NCI-H82 (cell line): Measurements from ENCODE around the gene KCNC2.
"Not testable (repeated sequence)": the region's sequence is repeated elsewhere in the genome, so short reads cannot be mapped to it uniquely, and the experiment has no call there.

Source experiments
- DNase-seq: peaks from one replicate; lab custom pipeline; 2025; lab: John Stamatoyannopoulos, UW

KCNC2 gene

DNA sequence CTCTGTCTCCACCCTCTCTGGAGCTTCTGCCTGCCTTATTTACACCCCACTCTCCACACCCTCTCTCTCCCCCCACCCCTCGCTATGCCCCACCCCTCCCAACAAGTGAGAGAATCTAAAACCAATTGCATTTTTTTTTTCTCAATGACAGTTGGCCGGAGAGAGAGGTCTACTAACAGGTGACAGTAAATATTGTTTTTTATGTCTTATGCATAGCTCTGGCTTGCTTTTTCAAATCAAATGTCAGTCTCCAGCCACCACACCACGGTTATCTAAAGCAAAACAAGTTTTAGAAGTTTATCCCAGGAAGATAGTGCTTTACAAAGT lies at the start of gene KCNC2:
TSS of gene KCNC2 (minus strand) at position 28 of the 327 bp plus-strand sequence.
- DNase-seq = no peak

DNA sequence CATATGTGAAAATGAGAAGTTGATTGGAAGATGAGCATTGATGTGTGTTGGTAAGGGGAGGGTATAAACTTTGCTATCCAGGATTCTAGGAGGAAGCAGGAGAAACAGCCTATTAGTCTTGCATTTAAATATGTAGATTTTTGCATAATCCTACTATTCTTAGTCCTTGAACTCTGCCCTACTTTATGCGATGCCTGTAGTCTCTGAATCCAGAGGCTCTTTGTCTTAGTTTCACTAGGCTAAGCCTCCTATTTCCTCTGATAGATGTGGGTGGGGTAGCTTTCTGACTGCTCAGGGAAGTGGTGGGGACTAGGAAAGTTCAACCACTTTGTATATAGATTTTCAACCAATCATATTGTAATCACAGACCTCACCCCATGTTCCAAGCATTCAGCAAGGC lies 49.5 kb upstream of the KCNC2 start:
- DNase-seq = no peak

DNA sequence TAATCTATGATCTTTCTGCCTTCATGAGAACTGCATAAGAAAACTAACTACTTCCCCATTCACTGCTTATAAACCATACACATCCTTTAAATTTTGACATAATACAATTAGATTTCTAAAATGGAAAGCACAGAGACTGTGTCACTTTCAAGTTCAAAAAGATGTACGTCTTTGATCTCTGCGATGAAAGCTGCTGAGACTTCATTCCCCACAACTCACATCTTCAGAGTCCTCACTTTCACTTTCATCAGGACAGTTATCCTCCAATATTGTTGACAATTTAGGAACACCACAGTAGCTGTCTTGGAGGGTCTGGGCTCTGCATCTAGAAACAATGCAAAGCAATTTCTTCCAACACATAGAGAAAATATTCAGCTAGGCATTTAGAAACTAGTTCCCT lies 47.9 kb upstream of the KCNC2 start:
- no peak for DNase-seq

DNA sequence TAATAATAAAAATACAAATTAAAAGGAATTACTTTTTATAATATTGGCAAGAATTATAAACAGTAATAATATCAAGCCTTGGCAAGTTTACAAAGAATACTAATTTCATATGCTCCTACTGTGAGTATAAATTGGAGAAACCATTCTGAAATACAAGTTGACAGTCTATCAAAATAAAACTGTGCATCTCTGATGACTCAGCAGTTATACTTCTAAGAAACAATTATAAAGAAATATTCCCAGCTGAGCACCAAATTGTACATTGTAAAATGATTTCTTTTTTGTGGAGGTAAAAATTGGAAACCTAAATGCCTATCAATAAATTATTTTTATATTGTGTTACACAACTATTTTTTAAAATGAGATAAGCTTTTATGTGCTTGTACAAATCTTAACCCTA lies 35.5 kb upstream of the KCNC2 start:
- no peak for DNase-seq

DNA sequence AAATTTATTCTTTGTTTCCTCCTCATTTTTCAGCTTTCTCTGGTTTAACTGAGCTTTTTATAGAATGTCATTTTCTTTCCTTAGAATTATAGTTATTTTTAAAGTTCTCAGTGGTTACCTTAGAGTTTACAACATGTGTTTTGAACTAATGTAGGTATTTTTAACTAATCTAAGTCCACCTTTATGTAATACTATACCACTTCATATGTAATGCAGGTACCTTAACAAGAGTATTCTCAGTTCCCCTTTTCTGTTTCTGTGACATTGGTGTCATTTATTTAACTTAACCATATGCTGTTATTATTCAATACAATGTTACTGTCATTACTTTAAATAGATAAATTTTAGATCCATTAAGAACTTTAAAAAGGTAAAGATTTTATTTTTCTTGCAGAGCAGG lies 30.3 kb upstream of the KCNC2 start:
- DNase-seq = no peak

DNA sequence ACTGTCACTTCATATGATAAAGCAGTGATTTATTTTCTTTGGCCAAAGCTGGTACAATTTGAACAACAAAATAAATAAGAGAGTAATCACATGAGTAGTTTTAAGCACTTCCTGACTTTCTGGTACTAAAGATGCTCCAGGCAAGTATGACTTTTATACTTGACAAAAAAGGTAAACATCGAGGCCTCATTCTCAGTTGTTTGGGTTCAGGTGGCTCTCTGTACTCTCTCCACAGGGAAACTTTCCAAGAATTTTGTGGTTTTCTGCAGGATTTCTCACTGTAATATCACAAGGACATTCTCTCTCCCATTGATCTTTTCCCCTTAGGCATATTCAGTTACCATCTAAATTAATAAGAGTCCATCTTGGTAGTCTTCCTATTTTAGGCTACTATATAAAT lies 26.6 kb upstream of the KCNC2 start:
- no peak for DNase-seq

DNA sequence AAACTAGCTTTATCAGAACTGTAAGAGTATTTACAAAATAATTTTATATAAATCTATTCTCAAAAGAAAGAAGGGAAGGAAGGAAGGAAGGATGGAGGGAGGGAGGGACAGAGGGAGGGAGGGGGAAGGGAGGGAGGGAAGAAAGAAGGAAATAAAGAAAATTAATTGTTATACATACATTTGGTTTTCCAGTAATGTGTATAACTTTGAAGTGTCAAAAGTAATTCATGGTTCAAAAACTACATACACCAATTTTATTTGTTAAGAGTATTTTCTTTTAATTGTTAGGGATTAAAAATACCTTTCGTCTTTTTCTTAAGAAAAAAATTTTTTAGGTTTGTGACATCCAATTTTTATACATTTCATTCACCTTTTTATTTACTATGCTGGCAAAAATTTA lies 17.5 kb upstream of the KCNC2 start:
- DNase-seq = no peak

DNA sequence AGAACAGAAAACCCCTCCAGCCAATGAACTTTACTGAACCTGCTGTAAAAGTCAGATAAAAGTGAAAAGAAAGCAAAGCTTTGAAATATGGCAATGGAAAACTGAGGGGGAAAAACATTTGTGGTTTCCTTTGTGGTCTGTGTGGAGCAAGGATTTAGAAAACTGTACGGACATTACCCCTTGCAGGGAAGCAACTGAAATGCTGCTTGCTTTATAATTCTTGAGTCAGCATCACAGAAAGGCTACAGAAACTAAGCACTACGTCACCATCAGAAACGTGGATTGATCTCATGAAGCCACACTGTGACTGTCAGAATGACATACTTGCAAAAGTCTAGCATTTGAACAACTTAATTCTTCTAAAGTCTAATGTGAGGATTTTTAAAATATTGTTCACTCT lies 2.4 kb upstream of the KCNC2 start:
- no peak for DNase-seq

DNA sequence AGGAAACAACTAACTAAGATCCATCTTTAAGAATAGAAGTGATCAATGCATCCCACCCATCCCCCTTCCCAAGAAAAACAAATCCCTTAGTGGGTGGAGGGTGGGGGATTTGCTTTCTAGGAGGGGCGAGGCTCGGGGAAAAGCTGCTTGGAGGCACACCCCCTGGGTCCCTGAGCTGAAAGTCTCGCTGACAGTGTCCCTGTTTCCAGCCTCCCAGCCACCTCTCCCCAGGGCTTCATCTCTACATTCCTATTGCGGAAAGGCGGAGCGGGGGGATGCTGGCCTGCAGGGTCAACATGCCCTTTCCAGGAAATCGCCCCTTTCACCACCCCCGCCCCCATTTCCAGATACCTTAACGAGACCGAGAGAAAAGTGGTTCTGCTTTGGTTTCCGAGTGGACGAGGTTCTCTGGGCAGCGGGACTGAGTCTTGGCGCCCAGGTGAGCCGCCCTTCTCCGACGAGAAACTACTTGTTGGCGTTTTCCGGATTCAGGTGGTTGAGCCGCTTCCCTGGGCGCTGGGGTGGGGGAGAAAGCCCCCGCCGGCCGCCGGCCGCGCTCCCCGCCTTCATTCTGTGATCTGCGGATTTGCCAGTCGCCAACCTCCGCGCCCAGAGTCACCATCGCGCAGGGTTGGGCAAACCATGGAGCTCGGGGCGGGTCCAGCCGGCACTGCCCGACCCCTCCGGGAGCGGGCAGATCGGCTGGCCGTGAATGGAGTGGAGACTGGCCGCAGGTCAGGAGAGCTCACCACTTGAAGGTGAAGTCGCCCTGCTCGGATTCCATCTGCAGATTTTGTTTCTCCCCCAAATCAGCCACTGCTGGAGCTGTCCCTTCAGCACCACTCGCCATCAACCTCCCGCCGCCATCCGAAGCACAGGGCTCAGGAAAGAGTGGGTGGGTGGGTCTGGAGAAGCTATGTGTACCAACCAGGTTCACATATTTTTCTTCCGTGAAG lies 505 bp downstream of the KCNC2 start:
- peak; percentile 72 for DNase-seq

DNA sequence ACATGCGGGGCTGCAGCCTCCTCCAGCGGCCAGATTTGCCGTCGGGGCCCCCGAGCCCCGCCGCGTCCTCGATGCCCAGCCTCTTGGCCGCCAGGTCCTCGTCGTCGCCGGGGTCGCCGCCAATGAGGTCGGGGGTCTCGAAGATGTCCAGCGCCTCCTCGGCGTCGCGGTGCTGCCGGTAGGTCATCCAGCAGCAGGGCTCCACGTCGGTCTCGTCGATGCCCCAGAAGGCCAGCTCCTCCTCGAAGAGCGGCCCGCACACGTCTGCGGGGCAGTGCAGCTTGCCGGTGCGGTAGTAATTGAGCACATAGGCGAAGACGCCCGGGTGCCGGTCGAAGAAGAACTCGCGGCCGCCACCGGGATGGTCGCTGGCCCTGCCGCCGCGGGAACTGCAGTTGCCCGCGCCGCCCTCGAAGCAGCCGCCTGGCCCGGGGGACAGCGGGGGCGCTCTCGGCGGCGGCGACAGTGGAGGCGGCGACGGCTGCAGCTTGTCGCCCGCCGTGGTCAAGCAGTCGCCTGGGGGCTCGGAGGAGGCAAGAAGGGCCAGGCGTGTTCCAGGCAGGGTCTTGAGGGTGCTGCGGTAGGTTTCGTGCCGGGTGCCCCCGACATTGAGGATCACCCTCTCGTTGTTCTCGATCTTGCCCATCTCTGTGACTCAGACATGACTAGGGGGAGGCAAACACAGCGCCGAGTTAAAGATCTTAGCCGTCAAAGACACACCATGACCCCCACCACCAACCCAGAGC lies 2.1 kb downstream of the KCNC2 start:
- DNase-seq = peak; percentile 13

DNA sequence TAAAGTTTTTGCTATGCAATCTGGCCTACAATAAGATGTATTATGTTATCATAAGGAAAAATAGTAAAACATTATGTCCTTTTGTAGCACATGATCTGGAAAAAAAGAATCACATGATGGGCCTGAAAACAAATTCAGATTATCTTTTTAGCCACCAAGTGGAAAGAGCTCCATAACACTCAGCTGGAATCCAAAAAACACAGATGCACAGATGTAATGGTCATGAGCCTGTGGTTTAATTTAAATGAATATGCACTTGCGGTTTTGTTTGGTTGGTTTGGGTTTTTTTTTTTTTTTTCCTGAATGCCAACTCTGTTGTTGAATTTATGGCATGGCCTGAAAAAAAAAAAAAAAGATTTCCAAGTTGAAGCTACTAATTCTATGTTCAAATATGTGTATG lies 4.1 kb downstream of the KCNC2 start:
- DNase-seq = no peak

DNA sequence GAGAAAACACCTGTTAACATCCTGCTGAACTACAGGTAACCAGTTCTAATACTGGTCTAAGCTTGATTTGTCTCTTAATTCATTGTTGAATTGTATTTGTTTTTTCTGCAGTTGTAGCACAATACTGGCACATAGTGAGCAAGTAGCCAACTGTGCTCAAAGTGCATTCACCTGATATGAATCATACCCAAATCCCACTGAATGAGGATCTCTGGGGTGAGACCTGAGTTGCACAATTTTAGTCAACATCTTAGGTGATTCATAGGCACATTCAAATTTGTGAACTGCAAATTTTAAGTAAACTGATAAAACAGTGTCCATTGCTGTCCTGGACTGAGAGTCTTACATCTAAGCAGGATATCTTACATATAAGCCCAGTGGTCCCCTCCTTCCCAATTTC lies 12.8 kb downstream of the KCNC2 start:
- DNase-seq = no peak

DNA sequence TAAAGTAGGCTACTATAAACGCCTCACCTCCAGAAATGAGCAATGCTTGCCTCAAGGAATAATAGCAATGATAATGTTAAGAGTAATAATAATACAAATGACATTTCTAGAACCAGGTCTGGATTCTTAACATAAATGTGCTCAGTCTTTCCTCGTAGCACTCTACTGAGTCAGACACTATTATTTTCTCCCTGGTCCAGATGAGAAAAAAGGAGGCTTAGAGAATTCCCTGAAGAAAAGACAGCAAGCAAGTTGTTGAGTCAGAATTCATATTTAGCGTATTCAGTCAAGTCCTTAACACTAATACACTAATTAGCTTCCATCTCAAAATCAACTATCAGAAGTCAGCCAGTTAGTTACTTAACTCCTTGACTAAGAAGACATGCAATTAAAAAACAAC lies 13.2 kb downstream of the KCNC2 start:
- DNase-seq = no peak

DNA sequence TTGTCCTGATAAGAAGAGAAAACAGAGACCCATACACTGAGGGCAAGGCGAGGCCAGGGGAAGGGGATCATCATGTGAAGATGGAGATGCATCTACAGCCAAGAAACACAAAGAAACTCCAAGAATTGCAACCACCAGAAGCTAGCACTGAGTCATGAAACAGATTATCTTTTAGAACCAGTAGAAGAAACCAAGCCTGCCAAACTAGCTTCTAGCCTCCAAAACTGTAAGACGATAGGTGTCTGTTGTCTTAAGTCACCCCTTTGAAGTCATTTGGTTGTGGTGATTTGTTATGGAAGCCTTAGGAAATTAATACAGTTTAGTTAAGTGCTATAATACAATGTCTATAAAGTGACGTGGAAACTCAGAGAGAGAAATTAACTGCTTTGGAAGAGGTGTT lies 15.4 kb downstream of the KCNC2 start:
- no peak for DNase-seq

DNA sequence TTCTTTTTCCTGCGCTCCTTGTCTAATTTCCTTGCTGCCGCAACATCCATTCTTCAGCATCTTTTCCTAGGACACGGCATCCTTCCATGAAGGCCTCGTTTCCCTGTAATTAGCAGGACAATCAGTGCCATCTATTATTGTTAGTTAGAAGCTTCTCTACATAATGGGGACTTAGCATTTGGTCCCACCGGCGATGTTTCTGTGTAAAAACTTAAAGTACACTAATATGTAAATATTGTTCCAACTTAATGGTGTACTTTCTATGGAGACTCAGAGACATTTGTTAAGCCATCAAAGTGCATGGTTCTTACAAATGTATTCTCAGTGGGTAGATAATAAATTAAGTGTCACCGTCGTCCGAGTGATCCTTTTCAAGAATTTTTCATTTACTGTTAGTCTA lies 17.4 kb downstream of the KCNC2 start:
- no peak for DNase-seq

DNA sequence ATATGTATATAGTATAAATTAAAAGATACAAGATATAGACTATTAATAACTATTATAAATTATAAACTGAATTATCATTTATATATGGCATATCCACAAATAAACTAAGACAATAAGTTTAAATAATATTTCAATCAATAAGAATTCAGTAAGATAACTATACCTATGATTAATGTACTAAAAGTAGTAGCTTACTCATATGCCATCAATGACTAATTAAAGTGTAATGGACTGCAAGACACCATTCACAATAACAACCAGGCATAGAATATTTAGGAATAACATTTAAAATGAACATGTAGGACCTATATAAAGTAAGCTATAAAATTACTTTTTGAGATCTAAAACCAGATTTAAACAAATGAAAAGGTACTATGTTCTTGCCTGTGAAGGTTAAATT lies 18.8 kb downstream of the KCNC2 start:
- DNase-seq = no peak

DNA sequence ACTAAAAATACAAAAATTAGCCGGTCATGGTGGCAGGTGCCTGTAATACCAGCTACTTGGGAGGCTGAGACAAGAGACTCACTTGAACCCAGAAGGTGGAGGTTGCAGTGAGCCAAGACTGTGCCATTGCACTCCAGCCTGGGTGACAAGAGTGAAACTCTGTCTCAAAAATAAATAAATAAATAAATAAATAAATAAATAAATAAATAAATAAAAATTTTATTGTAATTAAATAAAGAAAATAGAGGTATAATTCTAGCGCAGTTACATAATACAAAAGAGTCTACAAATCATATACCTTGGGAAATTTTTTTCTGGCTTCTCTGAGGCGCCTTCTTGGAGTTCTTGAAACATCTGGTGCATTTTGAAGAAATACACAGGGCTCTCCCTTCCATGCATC lies 23.8 kb downstream of the KCNC2 start:
- not testable (repeated sequence) for DNase-seq

DNA sequence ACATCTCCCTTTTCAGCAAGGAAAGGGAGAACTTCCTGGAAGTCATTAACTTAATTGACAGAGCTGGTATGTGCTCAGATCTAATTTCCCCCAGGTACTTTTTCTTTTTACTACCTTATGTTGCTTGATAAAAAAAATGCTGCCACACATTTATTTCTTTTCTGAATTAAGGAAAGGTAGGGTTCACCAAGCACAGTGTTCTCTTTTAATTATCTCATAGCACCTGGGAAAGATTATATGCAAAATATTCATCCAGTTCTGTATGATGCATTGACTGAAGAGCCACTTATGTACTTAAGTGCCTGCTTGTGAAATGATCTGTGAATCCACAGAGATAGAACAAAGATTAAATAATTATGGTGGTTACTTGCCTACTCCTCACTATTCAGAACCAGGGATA lies 25.1 kb downstream of the KCNC2 start:
- no peak for DNase-seq

DNA sequence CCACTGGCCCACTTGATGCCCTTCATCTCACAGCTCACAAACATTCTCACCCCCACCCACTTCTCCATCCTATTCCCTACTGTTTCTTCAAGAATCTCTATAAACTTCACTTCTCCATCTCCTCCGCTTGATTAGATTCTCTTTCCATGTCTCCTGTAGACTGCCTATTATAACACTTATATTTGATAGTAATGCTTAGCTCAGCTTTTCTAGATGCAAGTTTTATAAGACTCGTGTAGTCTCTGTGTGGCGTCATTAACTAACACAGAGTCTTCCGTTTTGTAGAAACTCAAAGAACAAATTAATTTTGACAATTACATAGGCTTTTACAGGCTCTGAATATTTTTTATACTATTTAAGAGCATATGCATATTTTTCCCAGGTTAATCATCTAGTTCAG lies 25.7 kb downstream of the KCNC2 start:
- DNase-seq = no peak

DNA sequence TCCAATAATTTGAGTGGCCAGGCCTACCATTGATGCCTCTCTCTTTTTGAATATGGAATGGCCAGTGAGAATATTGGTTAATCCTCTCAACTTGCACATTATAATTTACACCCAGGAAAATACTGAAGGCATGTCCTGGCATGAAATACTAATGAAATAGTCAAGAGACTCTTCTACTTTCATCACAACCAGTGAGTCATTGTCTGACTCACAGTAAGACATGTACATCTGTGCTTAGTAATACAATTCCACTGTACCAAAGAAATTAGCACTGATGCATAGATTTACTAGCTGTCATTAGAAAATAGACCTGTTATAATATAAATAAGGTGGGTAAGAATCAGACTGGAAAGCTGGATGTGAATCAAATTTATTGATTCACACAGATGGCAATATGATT lies 31.6 kb downstream of the KCNC2 start:
- no peak for DNase-seq

DNA sequence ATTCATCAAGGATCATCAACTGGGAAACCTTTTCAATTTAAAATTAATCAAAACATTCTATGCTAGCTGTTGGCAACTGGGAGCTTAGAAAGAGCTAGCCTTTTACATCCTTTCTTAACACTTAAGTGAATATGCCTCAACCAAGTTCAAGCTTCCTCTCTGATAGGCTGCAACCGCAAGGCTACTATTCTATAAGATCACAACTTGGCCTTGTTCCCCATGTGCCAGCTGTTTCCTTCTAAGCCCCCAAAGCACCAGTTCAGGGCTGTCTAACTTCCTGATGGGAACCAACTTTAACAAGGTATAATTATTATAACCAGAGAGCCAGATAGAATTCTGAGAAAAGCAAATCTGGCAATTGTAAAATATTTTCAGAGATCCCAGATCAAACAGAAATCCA lies 37.0 kb downstream of the KCNC2 start:
- DNase-seq = no peak

DNA sequence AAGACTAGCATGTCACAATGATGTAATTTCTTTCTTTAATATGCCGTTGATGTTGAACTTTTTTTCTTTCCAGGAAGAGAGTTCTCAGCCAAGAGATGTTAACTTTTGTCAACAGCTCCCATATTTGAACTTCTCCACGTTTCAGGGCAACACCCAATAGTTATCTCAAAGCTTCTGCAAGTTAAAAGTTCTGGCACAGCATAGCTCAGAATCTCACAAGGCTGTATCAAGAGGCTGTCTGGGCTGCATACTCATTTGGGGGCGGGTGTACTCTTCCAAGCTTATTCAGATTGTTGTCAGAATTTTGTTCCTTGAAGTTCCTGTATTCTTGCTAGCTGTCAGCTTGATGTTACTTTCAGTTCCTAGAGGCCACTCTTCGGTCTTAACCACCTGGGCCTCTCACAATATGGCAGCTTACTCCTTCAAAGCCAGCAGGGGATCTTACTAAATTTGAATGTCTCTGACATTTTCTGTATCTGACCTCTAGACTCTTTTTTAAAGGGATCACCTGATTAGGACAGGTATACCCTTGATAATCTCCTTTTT lies 38.9 kb downstream of the KCNC2 start:
- DNase-seq = no peak

DNA sequence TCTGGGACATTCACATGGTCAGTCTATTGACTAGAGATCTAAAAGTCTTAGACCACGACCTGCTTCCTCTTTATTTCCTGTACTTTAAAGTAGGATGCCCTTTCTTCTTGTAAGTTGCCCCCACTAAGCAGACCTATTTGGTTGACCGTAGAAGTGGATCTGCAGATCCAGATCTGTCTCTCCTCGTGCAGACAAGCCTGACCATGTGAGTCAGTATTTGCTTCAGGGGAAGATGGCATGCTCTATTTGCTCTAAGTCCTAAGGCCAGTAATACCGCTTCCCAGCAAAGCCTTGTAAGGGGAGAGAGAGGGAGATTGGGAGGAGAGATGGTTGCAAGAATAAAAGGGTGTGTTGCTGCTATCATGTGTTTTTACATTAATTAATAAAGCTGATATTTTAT lies 46.8 kb downstream of the KCNC2 start:
- DNase-seq = no peak
